Memory B cell (primary cell): Measurements from ENCODE around the gene UQCR11.
"Not testable (repeated sequence)": the region's sequence is repeated elsewhere in the genome, so short reads cannot be mapped to it uniquely, and the experiment has no call there.

ENCODE experiments used
- ATAC-seq: fragments of 150-1000 bp; cut with Tn5 transposase; 2 replicates; pipeline ENCODE4 v1.10.0; 2021; ENCODE audit warnings: low read depth, mild to moderate bottlenecking, moderate library complexity
- DNase-seq, 2 donors: peaks; one replicate each; pipeline ENCODE4 v3.0.0; 2022; ENCODE audit warnings: low spot score in 2 of 2
- H3K27ac Mint-ChIP-seq: one replicate; pipeline ENCODE4 v1.8.0; 2022; ENCODE audit warnings: mild to moderate bottlenecking, moderate library complexity, mixed read lengths
- H3K27me3 Mint-ChIP-seq: one replicate; pipeline ENCODE4 v1.8.0; 2022; ENCODE audit warnings: mixed read lengths
- H3K36me3 Mint-ChIP-seq: one replicate; pipeline ENCODE4 v1.8.0; 2022; ENCODE audit warnings: mild to moderate bottlenecking, mixed read lengths
- H3K4me1 Mint-ChIP-seq: one replicate; pipeline ENCODE4 v1.8.0; 2022; ENCODE audit warnings: mixed read lengths
- H3K4me3 Mint-ChIP-seq: one replicate; pipeline ENCODE4 v1.8.0; 2022; ENCODE audit warnings: mild to moderate bottlenecking, moderate library complexity, mixed read lengths
- H3K9me3 Mint-ChIP-seq: one replicate; pipeline ENCODE4 v1.8.0; 2022; ENCODE audit warnings: mixed read lengths

Gene UQCR11

DNA sequence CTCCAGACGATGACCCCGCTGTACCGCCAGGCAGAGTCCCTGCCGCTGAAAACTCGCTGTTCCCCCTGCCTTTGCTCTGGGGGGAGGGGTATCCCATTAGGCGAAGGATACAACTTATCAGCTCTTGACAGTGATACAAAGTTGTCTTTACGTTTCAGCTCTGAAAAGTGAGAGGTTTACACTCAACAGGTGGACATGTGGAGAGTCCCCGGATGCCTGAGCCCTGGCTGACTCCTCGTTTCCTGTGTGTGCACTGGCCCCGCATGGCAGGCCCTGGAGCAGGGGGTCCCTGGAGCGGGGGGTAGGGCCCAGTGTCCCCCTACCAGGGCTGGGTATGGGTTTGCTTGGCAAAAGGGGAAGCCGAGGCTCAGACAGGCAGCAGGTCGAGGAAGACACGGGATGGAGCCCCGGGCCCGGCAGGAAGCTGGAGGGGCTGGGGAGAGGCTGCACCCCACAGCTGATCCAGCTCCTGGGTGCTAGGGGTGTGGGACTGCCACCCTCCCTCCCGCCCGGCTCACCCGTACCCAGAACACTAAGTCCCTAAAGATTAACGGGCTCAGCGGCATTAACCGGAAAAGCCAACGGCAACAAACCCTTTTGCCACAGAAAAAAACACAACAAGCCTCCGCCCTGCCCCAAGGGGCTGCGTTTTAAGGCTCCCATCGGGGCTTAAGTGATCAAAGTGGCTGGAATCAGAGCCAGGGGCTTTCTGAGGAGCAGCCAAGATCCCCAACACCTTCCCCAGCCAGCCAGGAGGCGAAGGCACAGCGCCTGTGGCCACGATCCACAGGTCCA lies 41.6 kb upstream of the UQCR11 start:
- H3K27me3 Mint-ChIP-seq = no peaks in the 10 kb centered on the region
- peaks cover 26% of the 10 kb centered on the region for H3K4me1 Mint-ChIP-seq
- ATAC-seq (no peak), DNase-seq (no peak)
- peak overlapping the region; percentile 93 for H3K4me3 Mint-ChIP-seq
- peak overlapping the region; percentile 76 for H3K27ac Mint-ChIP-seq
- H3K36me3 Mint-ChIP-seq = peaks cover 19% of the 10 kb centered on the region
- no peaks in the 10 kb centered on the region for H3K9me3 Mint-ChIP-seq

DNA sequence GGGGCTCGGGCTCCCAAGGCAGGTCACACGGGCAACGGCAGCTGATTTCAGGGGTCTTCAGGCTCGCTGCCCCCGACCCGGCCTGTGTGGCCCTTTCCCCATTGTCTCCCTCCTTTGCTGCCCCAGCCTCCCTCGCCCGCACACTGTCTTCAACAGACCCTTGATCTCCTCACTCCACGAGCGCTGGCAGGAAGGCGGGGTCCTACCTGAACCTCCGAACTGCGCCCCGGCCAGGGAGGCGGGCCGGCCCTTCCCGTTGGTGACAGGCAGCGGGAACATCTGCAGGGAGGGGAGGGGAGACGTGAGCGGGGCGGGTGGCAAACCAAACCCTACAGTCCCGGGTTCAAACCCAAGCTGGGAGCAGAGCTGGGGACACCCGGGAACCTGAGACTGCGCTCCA lies 40.9 kb upstream of the UQCR11 start:
- Mint-ChIP-seq H3K9me3 (no peaks in the 10 kb centered on the region), H3K27me3 (no peaks in the 10 kb centered on the region), H3K36me3 (peaks cover 20% of the 10 kb centered on the region), H3K4me1 (peaks cover 26% of the 10 kb centered on the region), H3K27ac (no peak overlapping the region), H3K4me3 (no peak overlapping the region)
- DNase-seq (no peak), ATAC-seq (no peak)

DNA sequence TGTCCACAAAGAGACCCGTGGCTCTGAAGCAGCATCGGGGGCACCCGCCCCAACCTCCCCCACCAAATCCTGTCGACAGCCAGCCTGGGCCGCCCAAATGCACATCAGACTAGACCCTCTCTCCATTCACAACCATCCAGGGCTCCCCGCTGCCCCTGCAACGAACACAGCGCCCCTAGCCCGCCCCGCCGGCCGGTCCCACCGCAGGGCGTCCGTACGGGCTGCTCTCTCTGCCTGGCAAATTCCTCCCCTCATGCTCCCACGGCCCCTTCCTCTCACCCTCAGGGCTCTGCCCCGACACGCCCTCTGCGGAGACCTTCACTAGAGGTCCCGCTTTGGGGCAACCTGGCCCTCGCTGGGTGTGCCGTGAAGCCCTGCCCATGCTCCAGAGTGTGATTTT lies 40.0 kb upstream of the UQCR11 start:
- Mint-ChIP-seq H3K36me3 (peaks cover 20% of the 10 kb centered on the region), H3K27ac (no peak overlapping the region), H3K4me3 (no peak overlapping the region), H3K4me1 (peaks cover 20% of the 10 kb centered on the region), H3K9me3 (no peaks in the 10 kb centered on the region), H3K27me3 (no peaks in the 10 kb centered on the region)
- no peak for DNase-seq
- no peak for ATAC-seq

DNA sequence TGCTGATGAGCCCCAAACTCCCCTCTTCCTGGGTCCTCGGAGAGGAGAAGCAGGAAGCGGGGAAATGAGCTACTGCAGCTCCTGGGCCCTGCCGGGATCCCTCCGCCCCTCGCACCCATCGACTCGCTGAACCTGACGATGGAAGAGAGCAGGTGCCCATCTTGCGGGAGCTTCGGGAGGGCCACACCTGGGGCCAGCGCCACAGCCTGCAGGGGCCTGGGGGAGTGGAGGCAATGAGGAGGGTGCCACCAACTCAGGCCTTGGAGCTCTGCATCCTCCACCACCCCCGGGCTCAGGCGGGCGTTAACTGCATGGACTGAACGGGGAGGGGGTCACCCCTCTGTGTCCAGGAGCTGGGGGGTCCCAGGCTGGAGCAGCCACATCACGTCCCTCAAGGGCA lies 38.8 kb upstream of the UQCR11 start:
- H3K4me1 Mint-ChIP-seq = peaks cover 18% of the 10 kb centered on the region
- peaks cover 24% of the 10 kb centered on the region for H3K36me3 Mint-ChIP-seq

DNA sequence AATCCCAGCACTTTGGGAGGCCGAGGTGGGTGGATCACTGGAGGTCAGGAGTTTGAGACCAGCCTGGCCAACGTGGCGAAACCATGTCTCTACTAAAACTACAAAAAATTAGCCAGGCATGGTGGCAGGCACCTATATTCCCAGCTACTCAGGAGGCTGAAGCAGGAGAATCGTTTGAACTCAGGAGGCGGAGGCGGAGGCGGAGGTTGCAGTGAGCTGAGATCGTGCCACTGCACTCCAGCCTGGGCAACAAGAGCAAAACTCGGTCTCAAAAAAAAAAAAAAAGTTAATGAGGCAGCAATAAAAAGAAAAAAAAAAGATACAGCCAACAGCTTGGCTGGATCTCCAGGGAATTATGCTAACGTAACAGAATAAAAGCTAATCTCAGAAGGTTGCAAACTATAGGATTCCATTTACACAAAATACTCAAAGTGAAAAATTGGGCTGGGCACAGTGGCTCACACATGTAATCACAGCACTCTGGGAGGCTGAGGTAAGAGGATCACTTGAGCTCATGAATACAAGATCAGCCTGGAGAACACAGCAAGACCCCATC lies 35.7 kb upstream of the UQCR11 start:
- H3K27ac Mint-ChIP-seq, H3K9me3 Mint-ChIP-seq, ATAC-seq, DNase-seq, H3K4me1 Mint-ChIP-seq, H3K4me3 Mint-ChIP-seq, H3K27me3 Mint-ChIP-seq: not testable (repeated sequence)
- peaks cover 24% of the 10 kb centered on the region for H3K36me3 Mint-ChIP-seq

More for the DNA sequence above, 38.8 kb upstream of the UQCR11 start:
- no peak for ATAC-seq
- no peak overlapping the region for H3K27ac Mint-ChIP-seq
- no peaks in the 10 kb centered on the region for H3K9me3 Mint-ChIP-seq
- DNase-seq = no peak
- H3K4me3 Mint-ChIP-seq = no peak overlapping the region
- H3K27me3 Mint-ChIP-seq = no peaks in the 10 kb centered on the region

DNA sequence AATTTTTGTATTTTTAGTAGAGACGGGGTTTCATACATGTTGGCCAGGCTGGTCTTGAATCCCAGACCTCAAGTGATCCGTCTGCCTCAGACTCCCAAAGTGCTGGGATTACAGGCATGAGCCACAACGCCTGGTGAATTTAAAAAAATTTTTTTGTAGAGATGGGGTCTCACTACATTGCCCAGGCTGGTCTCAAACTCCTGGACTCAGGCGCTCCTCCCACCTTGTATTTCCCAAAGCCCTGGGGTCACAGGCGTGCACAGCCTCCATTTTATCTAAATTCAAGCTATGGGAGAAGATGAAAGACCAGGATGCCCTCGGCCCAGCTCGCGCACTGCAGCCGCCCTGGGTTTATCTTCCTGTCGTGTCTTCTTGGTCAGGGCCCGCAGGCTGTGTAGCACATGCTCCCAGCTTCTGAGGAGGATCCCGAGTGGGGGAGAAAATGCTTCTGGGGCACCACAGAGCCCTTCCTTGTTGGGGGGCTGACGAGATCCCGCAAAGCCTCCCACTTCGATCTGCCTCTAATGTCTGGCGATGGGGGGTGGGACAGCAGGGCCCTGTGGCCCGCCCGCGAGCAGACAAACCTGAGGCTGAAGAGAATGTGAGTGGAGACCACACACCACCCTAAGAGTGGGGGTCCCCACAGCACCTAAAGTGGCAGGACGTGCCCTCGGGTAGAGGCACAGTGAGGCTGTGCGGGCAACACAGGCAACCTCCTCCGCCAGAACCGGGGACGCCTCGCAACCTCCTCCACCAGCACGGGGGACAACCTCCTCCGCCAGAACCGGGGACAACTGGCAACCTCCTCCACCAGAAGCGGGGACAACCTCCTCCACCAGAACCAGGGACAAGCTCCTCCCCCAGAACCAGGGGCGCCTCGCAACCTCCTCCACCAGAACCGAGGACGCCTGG lies 31.3 kb upstream of the UQCR11 start:
- ATAC-seq (no peak), DNase-seq (no peak)
- H3K36me3 Mint-ChIP-seq = peaks cover 20% of the 10 kb centered on the region
- no peaks in the 10 kb centered on the region for H3K9me3 Mint-ChIP-seq
- H3K27me3 Mint-ChIP-seq = no peaks in the 10 kb centered on the region
- peaks cover 8% of the 10 kb centered on the region for H3K4me1 Mint-ChIP-seq
- no peak overlapping the region for H3K4me3 Mint-ChIP-seq
- no peak overlapping the region for H3K27ac Mint-ChIP-seq

DNA sequence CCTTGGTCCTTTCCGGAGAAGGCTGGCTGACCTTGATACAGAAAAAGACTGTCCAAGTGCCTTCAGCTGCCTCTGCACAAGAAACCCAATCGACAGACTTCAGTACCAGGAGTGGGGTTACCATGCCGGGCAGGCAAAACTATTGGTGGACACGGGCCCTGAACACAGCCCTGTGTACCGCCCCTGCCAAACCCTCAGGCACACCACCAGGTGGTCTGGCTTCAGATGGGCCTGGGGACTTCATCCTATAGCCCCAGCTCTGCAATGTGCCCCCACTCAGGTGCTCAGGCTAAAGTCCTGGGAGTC lies 29.6 kb upstream of the UQCR11 start:
- DNase-seq = no peak
- peaks cover 8% of the 10 kb centered on the region for H3K4me1 Mint-ChIP-seq
- ATAC-seq = no peak

DNA sequence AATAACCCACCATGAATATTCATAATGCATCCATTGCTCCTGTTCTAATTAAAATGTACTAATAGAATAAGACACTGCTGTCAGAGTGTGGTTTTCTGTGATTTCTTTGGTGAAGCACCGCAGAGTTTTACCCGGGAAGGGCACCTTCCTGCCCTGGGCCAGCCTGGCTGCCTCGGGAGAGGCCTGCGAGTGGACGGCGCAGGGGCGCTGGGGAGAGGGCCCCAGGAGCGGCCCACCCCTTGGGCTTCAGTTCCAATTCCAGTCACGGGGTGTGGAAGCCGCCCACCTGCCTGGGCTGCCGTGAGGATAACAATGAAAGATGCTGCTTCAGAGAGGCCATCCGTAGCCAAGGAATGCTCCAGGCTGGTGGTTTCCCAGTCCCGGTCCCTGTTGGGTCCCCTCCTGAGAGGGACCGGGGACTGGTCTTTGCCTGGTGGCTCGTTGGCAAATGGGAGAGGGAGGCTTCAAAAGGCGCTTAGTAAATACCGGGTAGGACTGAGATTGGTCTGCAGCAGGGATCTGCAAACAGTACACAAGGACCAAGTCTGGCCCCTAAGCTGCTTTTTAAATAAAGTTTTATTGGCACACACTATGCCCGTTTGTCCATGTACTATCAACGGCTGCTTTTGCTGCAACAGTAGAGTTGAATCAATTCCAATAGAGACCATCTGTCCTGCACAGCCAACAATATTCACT lies 29.1 kb upstream of the UQCR11 start:
- no peak overlapping the region for H3K27ac Mint-ChIP-seq
- H3K4me3 Mint-ChIP-seq = no peak overlapping the region
- no peaks in the 10 kb centered on the region for H3K27me3 Mint-ChIP-seq
- no peaks in the 10 kb centered on the region for H3K9me3 Mint-ChIP-seq
- no peak for DNase-seq
- H3K36me3 Mint-ChIP-seq = peaks cover 18% of the 10 kb centered on the region
- peaks cover 5% of the 10 kb centered on the region for H3K4me1 Mint-ChIP-seq
- no peak for ATAC-seq

More for the DNA sequence above, 29.6 kb upstream of the UQCR11 start:
- Mint-ChIP-seq H3K27me3 (no peaks in the 10 kb centered on the region), H3K36me3 (peaks cover 20% of the 10 kb centered on the region), H3K9me3 (no peaks in the 10 kb centered on the region), H3K4me3 (no peak overlapping the region), H3K27ac (no peak overlapping the region)

DNA sequence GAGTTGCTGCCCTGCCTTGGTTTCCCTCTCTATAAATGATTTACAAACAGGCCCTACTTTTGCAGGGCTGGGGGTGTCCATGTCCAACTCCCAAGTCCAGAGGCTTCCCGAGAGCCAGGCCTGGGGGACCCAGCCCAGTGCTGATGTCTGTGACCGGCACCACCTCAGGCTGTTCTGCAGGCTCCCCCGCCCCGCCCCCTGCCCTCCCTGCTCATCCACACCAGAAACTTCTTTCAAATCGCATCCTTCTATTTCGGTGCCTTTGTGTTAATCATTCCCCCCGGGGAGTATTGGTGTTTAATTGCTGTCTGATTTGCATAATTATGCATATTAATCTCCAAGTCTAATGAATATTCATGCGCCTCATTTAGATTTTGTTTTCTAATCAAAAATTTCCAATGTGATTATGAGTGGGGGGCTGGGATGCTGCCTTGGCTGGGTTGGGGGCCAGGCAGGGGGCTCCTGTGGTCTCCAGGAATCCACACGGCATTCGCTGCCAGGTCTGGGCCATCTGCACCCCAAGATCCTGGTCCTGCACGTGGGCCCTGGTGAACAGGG lies 28.1 kb upstream of the UQCR11 start:
- peaks cover 12% of the 10 kb centered on the region for H3K36me3 Mint-ChIP-seq
- ATAC-seq = no peak
- H3K9me3 Mint-ChIP-seq = no peaks in the 10 kb centered on the region
- no peak for DNase-seq
- H3K27me3 Mint-ChIP-seq = no peaks in the 10 kb centered on the region
- peaks cover 5% of the 10 kb centered on the region for H3K4me1 Mint-ChIP-seq
- no peak overlapping the region for H3K4me3 Mint-ChIP-seq
- no peak overlapping the region for H3K27ac Mint-ChIP-seq

DNA sequence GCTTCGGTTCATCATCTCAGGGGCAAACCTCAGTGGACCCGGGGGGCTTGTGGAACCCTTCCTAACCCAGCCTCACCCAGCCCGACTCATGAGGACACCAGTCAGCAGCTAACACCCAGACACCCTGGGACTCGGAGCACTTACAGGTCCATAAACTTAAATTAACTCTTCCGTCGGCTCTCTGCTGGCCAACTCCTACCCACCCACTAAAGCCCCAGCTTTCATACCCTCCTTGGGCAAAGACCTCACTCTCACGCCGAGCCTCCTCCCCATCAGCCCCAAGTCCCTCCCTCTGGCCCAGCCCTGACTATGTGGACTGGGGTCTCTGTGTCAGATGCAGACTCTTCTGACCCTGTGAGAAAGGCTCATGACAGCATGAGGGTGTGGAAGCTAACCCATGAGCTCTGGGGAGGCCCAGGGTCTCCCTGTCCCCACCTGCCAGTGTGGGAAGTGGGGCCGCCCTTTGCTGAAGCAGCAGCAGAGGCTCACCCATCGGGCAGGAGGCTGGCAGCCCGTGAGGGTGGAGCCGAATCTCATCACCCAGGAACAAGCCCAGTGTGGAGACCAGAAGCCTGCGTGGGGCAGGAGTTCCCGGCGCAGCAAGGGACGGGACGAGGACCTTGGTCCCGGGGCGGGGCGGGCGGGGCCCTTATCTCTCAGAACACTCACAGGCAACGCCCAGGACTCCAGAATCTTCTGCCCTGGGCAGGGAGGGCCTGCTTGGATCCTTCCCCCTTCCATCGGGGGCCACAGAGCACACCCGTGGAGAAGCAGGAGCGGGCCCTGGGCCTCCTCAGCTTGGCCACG lies 27.4 kb upstream of the UQCR11 start:
- H3K27ac Mint-ChIP-seq = no peak overlapping the region
- H3K36me3 Mint-ChIP-seq = peaks cover 12% of the 10 kb centered on the region
- no peak for ATAC-seq

DNA sequence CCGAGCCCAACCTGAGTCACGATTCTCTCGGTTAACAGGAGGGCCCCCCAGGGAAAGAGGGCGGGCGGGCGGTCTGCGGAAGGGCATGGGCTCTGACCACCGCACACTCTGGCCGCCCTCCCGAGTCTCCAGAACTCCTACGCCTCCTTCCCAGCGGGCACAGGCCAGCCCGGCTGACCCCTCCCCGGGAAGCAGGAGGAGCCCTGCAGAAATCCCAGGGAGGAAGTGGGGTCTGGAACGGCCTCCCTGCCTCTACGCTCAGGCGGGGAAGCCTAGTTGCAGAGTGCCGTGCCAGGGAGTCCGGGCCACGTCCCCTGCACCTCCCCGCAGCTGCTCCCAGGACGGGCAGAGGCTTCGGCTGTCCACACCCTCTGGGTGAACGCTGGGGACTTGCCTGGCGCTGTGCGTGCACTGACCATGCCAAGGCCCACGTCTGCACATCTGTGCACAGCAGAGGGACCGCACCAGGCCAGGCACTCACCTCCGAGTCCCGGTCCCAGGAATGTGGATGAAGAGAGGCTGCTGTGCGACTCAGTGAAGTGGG lies 26.4 kb upstream of the UQCR11 start:
- Mint-ChIP-seq H3K27me3 (no peaks in the 10 kb centered on the region), H3K4me3 (no peak overlapping the region), H3K27ac (no peak overlapping the region), H3K9me3 (no peaks in the 10 kb centered on the region), H3K4me1 (peaks cover 5% of the 10 kb centered on the region), H3K36me3 (peaks cover 12% of the 10 kb centered on the region)
- DNase-seq (no peak), ATAC-seq (no peak)

More for the DNA sequence above, 27.4 kb upstream of the UQCR11 start:
- Mint-ChIP-seq H3K4me3 (no peak overlapping the region), H3K9me3 (no peaks in the 10 kb centered on the region), H3K4me1 (peaks cover 5% of the 10 kb centered on the region), H3K27me3 (no peaks in the 10 kb centered on the region)
- DNase-seq = no peak

DNA sequence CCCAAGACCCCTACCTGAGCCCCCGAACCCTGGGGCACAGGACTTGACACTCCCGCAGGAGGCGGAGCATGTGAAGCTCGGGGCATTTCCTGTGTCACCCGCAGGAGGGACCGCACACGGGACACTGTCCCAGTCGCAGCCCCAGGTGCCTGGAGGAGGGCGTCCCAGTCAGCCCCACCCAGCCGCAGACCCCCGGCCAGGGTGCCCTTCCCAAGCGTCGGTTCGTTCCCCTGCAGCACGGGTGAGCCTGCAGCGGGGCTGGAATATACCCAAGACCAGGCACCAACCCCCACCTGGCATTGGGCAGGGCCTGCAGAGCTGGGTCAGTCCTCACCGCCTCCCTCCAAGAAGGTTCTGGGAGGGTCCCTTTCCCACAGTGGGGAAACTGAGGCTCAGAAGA lies 25.5 kb upstream of the UQCR11 start:
- ATAC-seq = no peak
- Mint-ChIP-seq H3K9me3 (no peaks in the 10 kb centered on the region), H3K27ac (no peak overlapping the region), H3K36me3 (peaks cover 14% of the 10 kb centered on the region), H3K27me3 (no peaks in the 10 kb centered on the region), H3K4me1 (peaks cover 5% of the 10 kb centered on the region), H3K4me3 (no peak overlapping the region)
- no peak for DNase-seq

DNA sequence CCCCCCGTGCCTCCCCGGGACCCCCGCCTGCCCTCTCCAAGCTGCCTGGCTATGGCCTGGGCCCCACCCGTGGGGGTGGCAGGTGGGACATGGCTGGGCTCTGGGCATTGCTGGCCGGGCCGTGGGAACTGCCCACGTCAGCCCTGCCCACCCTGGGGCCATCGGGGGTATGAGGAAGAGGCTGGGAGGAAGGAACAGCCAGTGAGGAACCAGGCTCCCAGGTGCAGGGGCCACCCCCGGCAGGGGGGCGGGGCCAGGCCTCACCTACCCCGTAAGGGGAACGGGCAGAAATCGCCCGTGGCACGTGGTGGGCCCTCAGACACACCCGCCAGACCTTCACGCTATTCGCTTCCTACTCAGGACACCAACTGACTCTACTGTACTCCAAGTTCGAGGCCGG lies 24.8 kb upstream of the UQCR11 start:
- Mint-ChIP-seq H3K4me3 (no peak overlapping the region), H3K27me3 (no peaks in the 10 kb centered on the region), H3K27ac (no peak overlapping the region), H3K36me3 (peaks cover 8% of the 10 kb centered on the region), H3K4me1 (no peaks in the 10 kb centered on the region), H3K9me3 (no peaks in the 10 kb centered on the region)
- no peak for ATAC-seq
- DNase-seq = no peak
